OCI-LY1 (cell line): ENCODE data around the gene CUX1.
"Not testable (repeated sequence)": the region's sequence is repeated elsewhere in the genome, so short reads cannot be mapped to it uniquely, and the experiment has no call there.

Experiments
- H2AFZ ChIP-seq: fragments of 200-600 bp; sonication (generic), shearing (Covaris generic); 2 replicates; pipeline ENCODE4 v1.6.0; 2014; ENCODE audit warnings: antibody characterized with exemption, mild to moderate bottlenecking, low read length
- H3F3A ChIP-seq: fragments of 200-600 bp; sonication (generic), shearing (Covaris generic); 2 replicates; pipeline ENCODE4 v1.6.0; 2014; ENCODE audit warnings: mild to moderate bottlenecking, antibody characterized with exemption, low read length, moderate library complexity; ENCODE audit not compliant: insufficient read depth
- H3K27ac ChIP-seq: fragments of 200-600 bp; sonication (generic); 2 replicates; pipeline ENCODE4 v1.5.1; 2014; ENCODE audit warnings: low read length, mixed run types, mild to moderate bottlenecking, low read depth; ENCODE audit not compliant: poor library complexity, severe bottlenecking
- H3K27me3 ChIP-seq: fragments of 200-600 bp; sonication (generic); 2 replicates; pipeline ENCODE4 v1.6.0; 2014; ENCODE audit warnings: antibody characterized with exemption, mild to moderate bottlenecking, low read length, moderate library complexity; ENCODE audit not compliant: insufficient read depth
- H3K36me3 ChIP-seq: fragments of 200-600 bp; sonication (generic); 2 replicates; pipeline ENCODE4 v1.6.1; 2014; ENCODE audit warnings: mild to moderate bottlenecking, antibody characterized with exemption, low read length, moderate library complexity, mixed read lengths; ENCODE audit not compliant: insufficient read depth
- H3K4me1 ChIP-seq: fragments of 200-600 bp; sonication (generic); 2 replicates; pipeline ENCODE4 v1.5.1; 2014; ENCODE audit warnings: mild to moderate bottlenecking, low read length, moderate library complexity; ENCODE audit not compliant: insufficient read depth, severe bottlenecking
- H3K4me2 ChIP-seq: fragments of 200-600 bp; sonication (generic), shearing (Covaris generic); 2 replicates; pipeline ENCODE4 v1.6.1; 2014; ENCODE audit warnings: low read length
- H3K4me3 ChIP-seq: fragments of 200-600 bp; sonication (generic); 2 replicates; pipeline ENCODE4 v1.5.1; 2014; ENCODE audit warnings: low read length, low read depth, mild to moderate bottlenecking, mixed read lengths; ENCODE audit not compliant: poor library complexity, severe bottlenecking
- H3K79me2 ChIP-seq: fragments of 200-600 bp; shearing (Covaris generic); 2 replicates; pipeline ENCODE4 v1.6.1; 2016; ENCODE audit warnings: mixed run types, low read length, mixed read lengths; ENCODE audit not compliant: insufficient read depth
- H3K9ac ChIP-seq: fragments of 200-600 bp; sonication (generic), shearing (Covaris generic); 2 replicates; pipeline ENCODE4 v1.6.1; 2014; ENCODE audit warnings: mild to moderate bottlenecking, low read length, mixed read lengths
- H3K9me2 ChIP-seq: fragments of 200-600 bp; sonication (generic), shearing (Covaris generic); 2 replicates; pipeline ENCODE4 v1.6.1; 2014; ENCODE audit warnings: low read depth, mild to moderate bottlenecking, low read length, mixed read lengths
- H3K9me3 ChIP-seq: fragments of 200-600 bp; shearing (Covaris generic); 2 replicates; pipeline ENCODE4 v1.6.1; 2014; ENCODE audit warnings: low read length, mixed read lengths
- H4K20me1 ChIP-seq: fragments of 200-600 bp; sonication (generic), shearing (Covaris generic); 2 replicates; pipeline ENCODE4 v1.6.0; 2016; ENCODE audit warnings: mild to moderate bottlenecking, low read length; ENCODE audit not compliant: insufficient read depth
- CTCF ChIP-seq: fragments of 200-600 bp; sonication (generic), shearing (Covaris generic); IDR thresholded peaks from 2 replicates; pipeline ENCODE4 v1.5.1; 2017; ENCODE audit warnings: mild to moderate bottlenecking, antibody characterized with exemption, low read length, moderate library complexity, mixed read lengths
- EZH2 ChIP-seq: fragments of 200-600 bp; sonication (generic), shearing (Covaris generic); IDR thresholded peaks from 2 replicates; pipeline ENCODE4 v1.8.0; 2017; ENCODE audit warnings: borderline replicate concordance, mixed run types, mild to moderate bottlenecking, antibody characterized with exemption, low read length, moderate library complexity, mixed read lengths

The CUX1 gene

GRCh38 chr7:102006695-102007094, 189.3 kb downstream of the CUX1 start:
- no peaks in the 10 kb centered on the region for H3K9me3 ChIP-seq
- TF ChIP-seq EZH2 (no peak), CTCF (no peak)
- no peaks in the 10 kb centered on the region for H3F3A ChIP-seq
- 0 out of 2 replicates have a peak, but pooled peaks cover under 1% of the 10 kb centered on the region for H4K20me1 ChIP-seq
- H3K27me3 ChIP-seq, result no peaks in the 10 kb centered on the region
- no peak overlapping the region for H3K4me3 ChIP-seq
- no peaks in the 10 kb centered on the region for H3K9me2 ChIP-seq
- H3K4me1 ChIP-seq, result peaks cover 14% of the 10 kb centered on the region
- no peak overlapping the region for H3K27ac ChIP-seq
- H3K36me3 ChIP-seq, result peaks cover 68% of the 10 kb centered on the region
- no peak overlapping the region for H3K4me2 ChIP-seq
- H3K79me2 ChIP-seq, result peaks cover 33% of the 10 kb centered on the region
- no peak overlapping the region for H2AFZ ChIP-seq
- H3K9ac ChIP-seq, result no peak overlapping the region

GRCh38 chr7:102008535-102009262, 191.3 kb downstream of the CUX1 start:
- peaks cover 75% of the 10 kb centered on the region for H3K36me3 ChIP-seq
- no peak for TF ChIP-seq CTCF
- no peak for TF ChIP-seq EZH2
- no peaks in the 10 kb centered on the region for H3F3A ChIP-seq
- H2AFZ ChIP-seq, result no peak overlapping the region
- no peaks in the 10 kb centered on the region for H3K27me3 ChIP-seq
- H3K9me2 ChIP-seq, result no peaks in the 10 kb centered on the region
- H3K9me3 ChIP-seq, result no peaks in the 10 kb centered on the region
- H3K4me3 ChIP-seq, result no peak overlapping the region
- H4K20me1 ChIP-seq, result no peaks in the 10 kb centered on the region
- no peak overlapping the region for H3K9ac ChIP-seq
- no peak overlapping the region for H3K4me2 ChIP-seq
- H3K4me1 ChIP-seq, result no peaks in the 10 kb centered on the region
- peaks cover 41% of the 10 kb centered on the region for H3K79me2 ChIP-seq
- peak overlapping the region; percentile 53 for H3K27ac ChIP-seq

GRCh38 chr7:102009628-102010027, 192.2 kb downstream of the CUX1 start:
- Histone ChIP-seq H4K20me1 (no peaks in the 10 kb centered on the region), H3K4me2 (no peak overlapping the region), H3K4me3 (no peak overlapping the region), H3F3A (no peaks in the 10 kb centered on the region), H3K36me3 (peaks cover 78% of the 10 kb centered on the region), H3K27ac (no peak overlapping the region), H3K4me1 (no peaks in the 10 kb centered on the region), H3K9ac (no peak overlapping the region), H3K9me3 (no peaks in the 10 kb centered on the region), H3K9me2 (no peaks in the 10 kb centered on the region), H3K27me3 (no peaks in the 10 kb centered on the region), H3K79me2 (peaks cover 34% of the 10 kb centered on the region), H2AFZ (no peak overlapping the region)
- TF ChIP-seq CTCF, result no peak
- TF ChIP-seq EZH2, result no peak

- not testable (repeated sequence) for H3K4me3 ChIP-seq, H3K27me3 ChIP-seq, H2AFZ ChIP-seq, H3K27ac ChIP-seq, H4K20me1 ChIP-seq, H3K4me1 ChIP-seq, H3K9me3 ChIP-seq, H3K4me2 ChIP-seq, H3K9ac ChIP-seq, H3F3A ChIP-seq, H3K9me2 ChIP-seq
- Histone ChIP-seq H3K79me2 (peaks cover 41% of the 10 kb centered on the region), H3K36me3 (peaks cover 78% of the 10 kb centered on the region)
These were observed 194.8 kb downstream of the CUX1 start for GRCh38 chr7:102012112-102012830.
